ENCODE data around the gene STARD13.

STARD13 gene

GRCh38 chr13:33230178-33230881 lies 55.2 kb downstream of the STARD13 start:
- Histone ChIP-seq H3K27me3 (ENCODE audit: insufficient read depth, poor library complexity, severe bottlenecking) (no peaks in the 10 kb centered on the region), H3K4me3 (replicated peaks; ENCODE audit: insufficient read depth, low read length) (no peak overlapping the region), H3K27ac (replicated peaks) (no peak overlapping the region)
- TF ChIP-seq SPI1 (IDR thresholded peaks at IDR 0.05; ENCODE audit: borderline replicate concordance, low read depth) (no peak), POLR2AphosphoS5 (IDR thresholded peaks at IDR 0.05; ENCODE audit: low read depth) (no peak), GABPA (IDR thresholded peaks at IDR 0.05; ENCODE audit: low read depth) (no peak), REST (IDR thresholded peaks at IDR 0.05; ENCODE audit: insufficient replicate concordance, low read depth) (no peak)
- TF ChIP-seq, protein P1, sequence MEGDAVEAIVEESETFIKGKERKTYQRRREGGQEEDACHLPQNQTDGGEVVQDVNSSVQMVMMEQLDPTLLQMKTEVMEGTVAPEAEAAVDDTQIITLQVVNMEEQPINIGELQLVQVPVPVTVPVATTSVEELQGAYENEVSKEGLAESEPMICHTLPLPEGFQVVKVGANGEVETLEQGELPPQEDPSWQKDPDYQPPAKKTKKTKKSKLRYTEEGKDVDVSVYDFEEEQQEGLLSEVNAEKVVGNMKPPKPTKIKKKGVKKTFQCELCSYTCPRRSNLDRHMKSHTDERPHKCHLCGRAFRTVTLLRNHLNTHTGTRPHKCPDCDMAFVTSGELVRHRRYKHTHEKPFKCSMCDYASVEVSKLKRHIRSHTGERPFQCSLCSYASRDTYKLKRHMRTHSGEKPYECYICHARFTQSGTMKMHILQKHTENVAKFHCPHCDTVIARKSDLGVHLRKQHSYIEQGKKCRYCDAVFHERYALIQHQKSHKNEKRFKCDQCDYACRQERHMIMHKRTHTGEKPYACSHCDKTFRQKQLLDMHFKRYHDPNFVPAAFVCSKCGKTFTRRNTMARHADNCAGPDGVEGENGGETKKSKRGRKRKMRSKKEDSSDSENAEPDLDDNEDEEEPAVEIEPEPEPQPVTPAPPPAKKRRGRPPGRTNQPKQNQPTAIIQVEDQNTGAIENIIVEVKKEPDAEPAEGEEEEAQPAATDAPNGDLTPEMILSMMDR (IDR thresholded peaks at IDR 0.05; ENCODE audit: insufficient read depth, low read length), result no peak
- no peak for DNase-seq (ENCODE audit: low read depth in 1 of 2, low spot score in 1 of 2)

- Histone ChIP-seq H3K4me3 (replicated peaks; ENCODE audit: insufficient read depth, low read length) (no peak overlapping the region), H3K27me3 (ENCODE audit: insufficient read depth, poor library complexity, severe bottlenecking) (no peaks in the 10 kb centered on the region), H3K27ac (replicated peaks) (no peak overlapping the region)
- TF ChIP-seq SPI1 (IDR thresholded peaks at IDR 0.05; ENCODE audit: borderline replicate concordance, low read depth), result no peak
- no peak for TF ChIP-seq REST (IDR thresholded peaks at IDR 0.05; ENCODE audit: insufficient replicate concordance, low read depth)
- TF ChIP-seq GABPA (IDR thresholded peaks at IDR 0.05; ENCODE audit: low read depth), result no peak
- no peak for TF ChIP-seq POLR2AphosphoS5 (IDR thresholded peaks at IDR 0.05; ENCODE audit: low read depth)
- TF ChIP-seq, protein P1 (IDR thresholded peaks at IDR 0.05; ENCODE audit: insufficient read depth, low read length), result no peak
- no peak for DNase-seq (ENCODE audit: low read depth in 1 of 2, low spot score in 1 of 2)
Measured at GRCh38 chr13:33229446-33230177, 55.9 kb downstream of the STARD13 start.

DNA sequence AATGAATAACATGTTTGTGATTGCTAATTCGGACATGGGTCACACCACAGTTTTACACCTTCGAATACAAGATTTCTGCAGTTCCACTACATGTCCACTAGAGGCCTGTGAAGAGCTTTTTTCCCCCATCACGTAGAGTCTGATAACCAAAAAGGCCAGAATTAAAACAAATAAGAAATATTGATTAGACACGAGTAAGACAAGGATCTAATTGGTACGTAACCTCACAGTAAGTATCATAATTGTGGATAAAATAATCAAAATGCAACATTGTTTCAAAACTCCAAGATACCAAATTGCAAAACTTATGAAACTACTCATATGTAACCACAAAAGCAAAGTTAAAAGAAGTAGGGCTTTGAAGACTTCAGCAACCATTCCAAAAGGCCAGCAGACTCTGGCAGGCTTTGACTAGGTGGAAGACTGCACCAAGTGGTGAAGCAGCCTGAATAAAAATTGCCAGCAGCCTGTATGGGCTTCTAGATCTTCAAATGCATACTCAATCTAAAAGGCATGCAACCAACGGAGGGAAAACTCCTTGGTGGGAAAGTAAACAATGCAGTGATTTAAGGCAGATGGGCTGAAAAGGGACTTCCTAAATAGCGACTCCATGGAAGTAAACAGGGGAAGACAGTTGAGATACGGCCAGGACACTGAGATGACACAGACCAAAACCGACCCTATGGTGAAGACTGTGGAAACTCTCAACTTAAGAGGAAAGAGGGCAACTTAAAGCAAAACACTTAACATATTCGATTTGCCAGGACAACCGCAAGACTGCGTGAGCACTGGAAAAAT lies 56.7 kb downstream of the STARD13 start:
- Histone ChIP-seq H3K27me3 (ENCODE audit: insufficient read depth, poor library complexity, severe bottlenecking) (no peaks in the 10 kb centered on the region), H3K4me3 (replicated peaks; ENCODE audit: insufficient read depth, low read length) (no peak overlapping the region), H3K27ac (replicated peaks) (no peak overlapping the region)
- TF ChIP-seq SPI1 (IDR thresholded peaks at IDR 0.05; ENCODE audit: borderline replicate concordance, low read depth), result no peak
- no peak for TF ChIP-seq POLR2AphosphoS5 (IDR thresholded peaks at IDR 0.05; ENCODE audit: low read depth)
- no peak for TF ChIP-seq REST (IDR thresholded peaks at IDR 0.05; ENCODE audit: insufficient replicate concordance, low read depth)
- TF ChIP-seq, protein P1 (IDR thresholded peaks at IDR 0.05; ENCODE audit: insufficient read depth, low read length), result peak; percentile 88
- TF ChIP-seq GABPA (IDR thresholded peaks at IDR 0.05; ENCODE audit: low read depth), result no peak
- peak; percentile 8 to 24 for DNase-seq (ENCODE audit: low read depth in 1 of 2, low spot score in 1 of 2)
